Psoas muscle (tissue), 8 donors: ENCODE measurements around the gene BRMS1L. TPM values are rescaled to one million over a fixed set of nuclear protein-coding genes. Genes with fewer than 3 reads are reported as not detected.
"Not testable (repeated sequence)": the region's sequence is repeated elsewhere in the genome, so short reads cannot be mapped to it uniquely, and the experiment has no call there.

Experiments used
- ATAC-seq, 4 donors: fragments of 200-7000 bp; cut with Tn5 transposase; one replicate each; pipeline ENCODE4 v1.9.1; 2020; ENCODE audit warnings: moderate library complexity in 3 of 4, mild to moderate bottlenecking in 2 of 4
- DNase-seq, 2 donors: peaks; one replicate each; pipeline ENCODE4 v3.0.0-alpha.2; 2020
- H3K27ac ChIP-seq: fragments of 200-600 bp; one replicate; pipeline ENCODE4 v1.8.0; 2022
- H3K27me3 ChIP-seq, 3 donors: fragments of 200-600 bp in 1 of 3; one replicate each; pipeline versions ENCODE4 v1.6.1 to v1.8.0; 2013 to 2022; ENCODE audit warnings: low read length in 2 of 3, mild to moderate bottlenecking in 2 of 3, moderate library complexity in 1 of 3; ENCODE audit not compliant: insufficient read depth in 3 of 3
- H3K36me3 ChIP-seq, 2 donors: fragments of 200-600 bp in 1 of 2; one replicate each; pipeline versions ENCODE4 v1.6.1 to v1.8.0; 2013 to 2022; ENCODE audit warnings: low read depth in 1 of 2, mild to moderate bottlenecking in 1 of 2, moderate library complexity in 1 of 2; ENCODE audit not compliant: insufficient read depth in 1 of 2
- H3K4me1 ChIP-seq: fragments of 200-600 bp; one replicate; pipeline ENCODE4 v1.8.0; 2022
- H3K4me3 ChIP-seq: fragments of 200-600 bp; one replicate; pipeline ENCODE4 v1.8.0; 2022; ENCODE audit warnings: mild to moderate bottlenecking
- H3K9me3 ChIP-seq: fragments of 200-600 bp; one replicate; pipeline ENCODE4 v1.8.0; 2022
- WGBS, 3 donors: extraction: QIAGEN DNeasy Blood & Tissue Kit; methylation state at CpG; one replicate each; pipeline versions ENCODE4 v1.1.6 to v1.1.7; 2013; 5-methylcytosine and 5-hydroxymethylcytosine counted together
- intact Hi-C, 2 donors: fragments of 100-400 bp; cut with DNase I; formaldehyde crosslinking; loops; one replicate each; pipeline versions ENCODE4 v1.11.0 to v1.14.2; 2022
- polyA plus RNA-seq, 3 donors: library from polyadenylated mRNA; stranded (reverse); fragments of 200-250 nt; gene quantifications; one replicate each; pipeline ENCODE4 v1.2.3, GENCODE V29; 2013
- total RNA-seq, 4 donors: library from RNA; stranded (reverse); fragmentation: NEBNext Ultra II Directional in 2 of 4; extraction: Animal tissue kit (Norgen Biotek cat#: 25700) in 2 of 4; gene quantifications; one replicate each; pipeline versions ENCODE4 v1.2.1 to v1.2.4, GENCODE V29; 2021 to 2023
- TF ChIP-seq, protein P1 (sequence below): fragments of 200-600 bp; IDR thresholded peaks from one replicate; pipeline ENCODE4 v1.8.0; 2022; ENCODE audit warnings: antibody characterized with exemption
- donor health status: healthy with polysubstance abuse.
- donor health status: DM: no; HTN: no; CAD: no; lungs with moderate emphysema.
- donor health status: Bipolar disorder and iron deficiency.
- donor health status: healthy.
- donor health status: DM: yes; HTN: yes; CAD: no.
- donor health status: DM: no; HTN: no; CAD: no.
- donor health status: DM: no; HTN: no; CAD: no.
- donor health status: DM: yes; HTN: yes; CAD: no.

BRMS1L gene
- total and polyA plus RNA-seq, 7 donors = 5.3 to 15.9 (median 9.5) TPM

DNA sequence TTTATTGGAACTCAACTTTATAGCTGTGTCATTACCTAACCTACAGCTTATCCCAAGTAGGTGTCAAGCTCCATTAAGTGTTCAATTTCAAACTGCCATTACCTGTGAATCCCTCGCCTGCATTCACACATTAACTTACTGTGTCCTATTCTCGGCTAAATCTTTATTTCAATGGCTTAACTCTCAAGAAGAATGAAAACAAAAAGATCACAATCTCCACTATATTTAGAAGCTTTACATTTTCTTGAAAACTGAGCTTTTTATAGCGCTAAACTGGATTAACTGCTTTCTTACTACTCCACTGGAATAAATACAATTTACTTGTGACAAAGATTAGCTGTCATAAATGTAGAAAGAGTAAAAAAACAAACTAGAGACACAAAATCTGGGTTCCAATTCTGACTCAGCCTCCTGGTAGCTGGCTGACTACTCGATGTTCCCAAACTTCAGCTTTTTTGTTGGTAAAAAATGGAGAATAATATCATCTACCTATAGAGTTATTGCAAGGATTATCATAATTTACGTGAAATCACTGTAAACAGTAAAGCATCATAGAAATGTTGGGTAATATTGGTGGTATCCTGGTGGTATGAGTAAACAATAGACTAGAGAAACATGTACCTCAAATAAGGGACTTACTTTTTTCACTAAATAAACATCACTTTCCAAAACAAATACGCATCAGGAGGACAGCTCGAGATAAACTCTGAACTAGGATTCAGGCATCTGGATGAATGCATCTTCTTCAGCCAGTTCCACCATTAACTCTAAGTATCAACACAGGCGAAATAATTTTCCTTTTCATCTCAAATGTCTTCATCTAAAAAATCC lies 18.8 kb upstream of the BRMS1L start:
- no peaks in the 10 kb centered on the region for H3K9me3 ChIP-seq
- H3K27ac ChIP-seq = peak overlapping the region; percentile 85
- H3K4me3 ChIP-seq = peak overlapping the region; percentile 71
- no peaks in the 10 kb centered on the region for H3K36me3 ChIP-seq
- no peaks in the 10 kb centered on the region for H3K27me3 ChIP-seq
- DNase-seq (no peak), ATAC-seq (no peak)
- peaks cover 29% of the 10 kb centered on the region for H3K4me1 ChIP-seq
- WGBS, 3 donors = 49 to 51% (median 50%) methylated on average over 8 of the region's 8 CpGs
- TF ChIP-seq, protein P1, sequence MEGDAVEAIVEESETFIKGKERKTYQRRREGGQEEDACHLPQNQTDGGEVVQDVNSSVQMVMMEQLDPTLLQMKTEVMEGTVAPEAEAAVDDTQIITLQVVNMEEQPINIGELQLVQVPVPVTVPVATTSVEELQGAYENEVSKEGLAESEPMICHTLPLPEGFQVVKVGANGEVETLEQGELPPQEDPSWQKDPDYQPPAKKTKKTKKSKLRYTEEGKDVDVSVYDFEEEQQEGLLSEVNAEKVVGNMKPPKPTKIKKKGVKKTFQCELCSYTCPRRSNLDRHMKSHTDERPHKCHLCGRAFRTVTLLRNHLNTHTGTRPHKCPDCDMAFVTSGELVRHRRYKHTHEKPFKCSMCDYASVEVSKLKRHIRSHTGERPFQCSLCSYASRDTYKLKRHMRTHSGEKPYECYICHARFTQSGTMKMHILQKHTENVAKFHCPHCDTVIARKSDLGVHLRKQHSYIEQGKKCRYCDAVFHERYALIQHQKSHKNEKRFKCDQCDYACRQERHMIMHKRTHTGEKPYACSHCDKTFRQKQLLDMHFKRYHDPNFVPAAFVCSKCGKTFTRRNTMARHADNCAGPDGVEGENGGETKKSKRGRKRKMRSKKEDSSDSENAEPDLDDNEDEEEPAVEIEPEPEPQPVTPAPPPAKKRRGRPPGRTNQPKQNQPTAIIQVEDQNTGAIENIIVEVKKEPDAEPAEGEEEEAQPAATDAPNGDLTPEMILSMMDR = no peak
- intact Hi-C loops = no loop called here

GRCh38 chr14:35808076-35808637 lies 18.0 kb upstream of the BRMS1L start:
- H3K4me1 ChIP-seq = peaks cover 28% of the 10 kb centered on the region
- peak overlapping the region; percentile 71 for H3K4me3 ChIP-seq
- H3K9me3 ChIP-seq = no peaks in the 10 kb centered on the region
- peak in 1 of 4 donors; percentile 23 for ATAC-seq
- intact Hi-C loops = no loop called here
- DNase-seq = no peak
- peak overlapping the region; percentile 85 for H3K27ac ChIP-seq
- no peaks in the 10 kb centered on the region for H3K27me3 ChIP-seq
- WGBS, 3 donors = 1 to 4% (median 2%) methylated on average over 11 of the region's 11 CpGs
- TF ChIP-seq, protein P1 = no peak
- no peaks in the 10 kb centered on the region for H3K36me3 ChIP-seq

DNA sequence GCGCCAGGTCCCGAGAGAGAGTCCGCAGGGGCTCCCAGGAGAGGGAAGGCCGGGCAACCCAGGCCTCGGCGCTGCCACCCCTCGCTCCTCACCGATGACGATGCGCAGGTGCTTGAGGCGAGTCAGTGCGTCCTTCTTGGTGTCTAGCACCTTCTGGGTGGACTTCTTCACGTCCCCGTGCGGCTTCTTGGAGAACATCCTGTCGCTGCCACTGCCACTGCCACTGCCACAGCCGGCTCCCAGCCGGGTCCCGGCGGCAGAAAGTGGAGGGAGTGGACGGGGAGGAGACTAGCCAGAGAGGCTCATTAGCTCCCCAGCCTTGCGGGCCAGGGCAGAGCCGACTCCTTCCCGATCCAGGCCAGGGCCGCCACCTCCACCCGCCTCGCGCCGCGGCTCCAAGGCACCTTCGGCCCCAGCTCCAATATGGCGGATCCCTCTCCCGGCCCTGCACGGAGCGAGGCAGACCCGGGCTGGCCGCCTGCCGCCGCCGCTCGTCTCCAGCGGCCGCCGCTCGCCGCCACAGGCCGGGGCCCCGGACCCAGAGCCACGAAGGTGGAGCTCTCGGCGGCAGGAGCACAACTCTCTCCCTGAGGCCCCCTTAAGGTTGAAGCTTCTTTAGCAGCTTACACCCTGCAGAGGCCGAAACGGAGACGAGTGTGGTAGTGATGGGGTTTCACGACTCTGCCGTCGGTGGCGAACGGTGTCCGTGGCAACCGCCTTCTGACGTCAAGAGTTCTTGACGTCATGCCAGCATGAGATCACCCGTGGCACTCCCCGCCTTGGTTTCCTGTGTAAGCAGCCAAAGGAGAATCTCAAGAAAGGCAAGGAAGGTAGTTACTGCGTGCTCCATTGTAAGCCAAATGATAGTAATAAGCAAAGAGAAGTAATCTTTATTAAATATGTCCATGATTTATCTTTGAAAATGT lies 17.2 kb upstream of the BRMS1L start, which contains the start of gene RALGAPA1:
Gene RALGAPA1, minus strand, starts transcription at position 658 of the 926 bp plus-strand sequence. Its CDS starts 460 bp downstream, at position 198.
- DNase-seq (peak; percentile 91 to 96), ATAC-seq (peak; percentile 97 to 100 (median 99))
- Histone ChIP-seq H3K4me1 (peaks cover 20% of the 10 kb centered on the region), H3K27ac (peak within 1 kb of the TSS; percentile 85), H3K4me3 (peak within 1 kb of the TSS; percentile 71)
- H3K36me3 ChIP-seq, H3K27me3 ChIP-seq, H3K9me3 ChIP-seq, intact Hi-C loops: not testable (repeated sequence)
- TF ChIP-seq, protein P1 = peak; percentile 38
- WGBS, 3 donors = 0 to 1% (median 0%) methylated on average over 40 to 56 of the region's 66 CpGs

- no peaks in the 10 kb centered on the region for H3K27me3 ChIP-seq
- H3K9me3 ChIP-seq = no peaks in the 10 kb centered on the region
- peak overlapping the region; percentile 85 for H3K27ac ChIP-seq
- 23 to 38% (median 26%) methylated on average over 2 of the region's 2 CpGs for WGBS, 3 donors
- H3K4me1 ChIP-seq = peaks cover 20% of the 10 kb centered on the region
- ATAC-seq = no peak
- no peaks in the 10 kb centered on the region for H3K36me3 ChIP-seq
- peak overlapping the region; percentile 71 for H3K4me3 ChIP-seq
- intact Hi-C loops = no loop called here
- TF ChIP-seq, protein P1 = no peak
- DNase-seq = no peak
These were observed 16.5 kb upstream of the BRMS1L start for GRCh38 chr14:35809597-35809996.
